ENCODE data around the gene HNRNPH1. TPM values are rescaled to one million over a fixed set of nuclear protein-coding genes. Genes with fewer than 3 reads are reported as not detected.

HNRNPH1 gene
- total RNA-seq, 1 donor from 2014 or later, result 735 TPM

GRCh38 chr5:179605026-179605833 lies 18.2 kb downstream of the HNRNPH1 start:
- no peak for DNase-seq (ENCODE audit: low read depth)

GRCh38 chr5:179603308-179603707 lies 20.2 kb downstream of the HNRNPH1 start:
- no peak for DNase-seq (ENCODE audit: low read depth)

GRCh38 chr5:179601871-179602625 lies 21.4 kb downstream of the HNRNPH1 start:
- DNase-seq (ENCODE audit: low read depth), result no peak

GRCh38 chr5:179599973-179600372 lies 23.5 kb downstream of the HNRNPH1 start:
- no peak for DNase-seq (ENCODE audit: low read depth)

GRCh38 chr5:179599566-179599965 lies 23.9 kb downstream of the HNRNPH1 start:
- no peak for DNase-seq (ENCODE audit: low read depth)

GRCh38 chr5:179599100-179599499 lies 24.4 kb downstream of the HNRNPH1 start:
- no peak for DNase-seq (ENCODE audit: low read depth)

- DNase-seq (ENCODE audit: low read depth), result no peak
These were observed 27.1 kb downstream of the HNRNPH1 start for GRCh38 chr5:179596421-179596820.

- DNase-seq (ENCODE audit: low read depth), result no peak
These were observed 27.6 kb downstream of the HNRNPH1 start for GRCh38 chr5:179595916-179596315.

GRCh38 chr5:179588166-179588565 lies 35.3 kb downstream of the HNRNPH1 start:
- no peak for DNase-seq (ENCODE audit: low read depth)

- DNase-seq (ENCODE audit: low read depth), result no peak
These were observed 37.5 kb downstream of the HNRNPH1 start for GRCh38 chr5:179585941-179586401.

GRCh38 chr5:179577286-179577960 lies 46.0 kb downstream of the HNRNPH1 start:
- DNase-seq (ENCODE audit: low read depth), result no peak

GRCh38 chr5:179572386-179572785 lies 51.1 kb downstream of the HNRNPH1 start:
- DNase-seq (ENCODE audit: low read depth), result no peak

- DNase-seq (ENCODE audit: low read depth), result no peak
These were observed 54.8 kb downstream of the HNRNPH1 start for GRCh38 chr5:179568721-179569120.

GRCh38 chr5:179564526-179564925 lies 58.9 kb downstream of the HNRNPH1 start:
- DNase-seq (ENCODE audit: low read depth), result no peak

Other genes with a start within 250 kb of the HNRNPH1 start
- 41.3 and 85.2 TPM in 2 replicates for gene RUFY1, start 73.1 kb downstream of the HNRNPH1 start, total RNA-seq
- gene CBY3, start 57.4 kb upstream of the HNRNPH1 start, total RNA-seq, result not detected in 2 replicates
- gene CANX, start 75.3 kb upstream of the HNRNPH1 start, total RNA-seq, result 755 and 1,435 TPM in 2 replicates
- gene MAML1, start 109.2 kb upstream of the HNRNPH1 start, total RNA-seq, result 4.2 and 14.5 TPM in 2 replicates
- 0.80 TPM in 1 of 2 replicates, not detected in the other for gene LTC4S, start 170.3 kb upstream of the HNRNPH1 start, total RNA-seq
- gene MGAT4B, start 183.2 kb upstream of the HNRNPH1 start, total RNA-seq, result 246 and 323 TPM in 2 replicates
- gene SQSTM1, start 197.2 kb upstream of the HNRNPH1 start, total RNA-seq, result 447 and 544 TPM in 2 replicates
- 10.8 and 26.5 TPM in 2 replicates for gene MRNIP, start 235.1 kb upstream of the HNRNPH1 start, total RNA-seq